ENCODE measurements around the gene CYSLTR1.
"Not testable (repeated sequence)": the region's sequence is repeated elsewhere in the genome, so short reads cannot be mapped to it uniquely, and the experiment has no call there.

The CYSLTR1 gene, protein sequence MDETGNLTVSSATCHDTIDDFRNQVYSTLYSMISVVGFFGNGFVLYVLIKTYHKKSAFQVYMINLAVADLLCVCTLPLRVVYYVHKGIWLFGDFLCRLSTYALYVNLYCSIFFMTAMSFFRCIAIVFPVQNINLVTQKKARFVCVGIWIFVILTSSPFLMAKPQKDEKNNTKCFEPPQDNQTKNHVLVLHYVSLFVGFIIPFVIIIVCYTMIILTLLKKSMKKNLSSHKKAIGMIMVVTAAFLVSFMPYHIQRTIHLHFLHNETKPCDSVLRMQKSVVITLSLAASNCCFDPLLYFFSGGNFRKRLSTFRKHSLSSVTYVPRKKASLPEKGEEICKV

DNA sequence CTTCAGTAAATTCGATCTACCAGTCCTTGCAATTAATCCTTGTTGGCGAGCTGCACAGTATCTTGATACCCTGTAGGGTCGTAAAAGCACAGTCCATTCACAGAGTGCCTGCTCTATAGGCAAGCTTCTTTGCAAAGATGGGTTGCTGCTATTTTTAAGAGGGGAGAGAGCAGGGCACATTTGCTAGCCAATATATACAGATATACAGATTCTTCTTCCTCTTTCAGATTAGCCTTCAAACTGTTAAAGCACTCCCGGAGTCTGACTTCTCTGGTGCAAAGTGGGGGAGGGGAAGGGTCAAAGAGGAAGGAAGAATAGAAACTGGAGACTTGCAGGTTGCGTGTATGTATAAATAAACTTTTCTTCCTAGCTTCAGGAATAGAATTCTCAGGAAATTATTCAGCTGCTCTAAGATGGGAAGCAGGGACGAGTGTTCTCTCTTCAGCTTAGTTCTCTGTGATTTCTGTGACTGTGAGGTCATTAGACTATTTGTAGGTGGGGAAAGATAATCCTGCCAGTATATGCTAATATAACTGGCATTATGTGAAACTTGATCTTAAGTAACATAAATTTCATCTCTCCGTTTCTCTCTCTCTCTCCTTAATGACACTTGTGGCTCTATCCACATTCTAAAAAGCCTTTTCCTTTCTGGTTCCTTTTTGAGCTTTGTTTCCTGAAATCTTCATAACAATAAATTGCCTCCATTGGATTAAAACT lies at the start of gene CYSLTR1:
Gene CYSLTR1, minus strand, starts transcription at position 242 of the 717 bp plus-strand sequence. CDS start 53,865 bp downstream, outside the sequence.
- no peak for DNase-seq

- no peak for DNase-seq
These were observed 49.8 kb upstream of the CYSLTR1 start for GRCh38 chrX:78377186-78377585.

DNA sequence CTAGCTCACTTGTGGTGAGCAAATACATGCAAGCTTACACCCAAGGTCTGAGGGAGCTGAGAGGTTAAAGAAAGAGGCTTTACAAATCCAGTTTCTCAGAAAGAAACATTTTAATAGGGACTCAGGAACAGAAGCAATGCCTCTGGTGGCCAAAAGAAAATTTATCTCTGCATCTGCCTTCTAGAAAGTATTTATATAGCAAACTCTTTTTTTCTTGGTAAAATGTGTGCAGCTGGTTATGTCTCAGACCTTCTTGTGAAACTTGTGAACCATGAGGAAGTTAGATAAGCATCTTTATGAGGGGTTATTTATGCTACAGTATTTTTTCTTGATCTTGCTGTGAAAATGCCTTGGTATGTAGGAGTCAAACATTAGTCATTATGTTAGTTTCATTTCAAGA lies 48.5 kb upstream of the CYSLTR1 start:
- no peak for DNase-seq

DNA sequence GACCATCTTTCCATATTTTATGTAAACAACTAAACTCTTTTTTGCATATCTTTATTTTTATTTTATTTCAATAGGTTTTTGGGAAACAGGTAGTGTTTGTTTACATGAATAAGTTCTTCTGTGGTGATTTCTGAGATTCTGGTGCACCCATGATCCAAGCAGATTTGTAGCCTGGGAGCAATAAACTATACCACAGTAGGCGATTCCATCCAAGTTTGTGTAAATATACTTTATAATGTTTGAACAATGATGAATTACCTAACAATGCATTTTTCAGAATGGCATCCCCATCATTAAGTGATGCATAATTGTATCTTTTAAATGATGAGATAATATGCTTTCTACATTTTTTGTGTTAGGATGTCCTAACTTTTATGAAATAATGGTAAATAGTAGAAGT lies 39.2 kb upstream of the CYSLTR1 start:
- DNase-seq, result no peak

- no peak for DNase-seq
These were observed 30.1 kb upstream of the CYSLTR1 start for GRCh38 chrX:78357342-78358055.

- DNase-seq, result no peak
These were observed 6.1 kb upstream of the CYSLTR1 start for GRCh38 chrX:78333521-78333920.

GRCh38 chrX:78331708-78332107 lies 4.3 kb upstream of the CYSLTR1 start:
- DNase-seq, result no peak

GRCh38 chrX:78330540-78330939 lies 3.1 kb upstream of the CYSLTR1 start:
- no peak for DNase-seq

- DNase-seq, result no peak
These were observed 2.7 kb upstream of the CYSLTR1 start for GRCh38 chrX:78330068-78330467.

- no peak for DNase-seq
These were observed 2.1 kb upstream of the CYSLTR1 start for GRCh38 chrX:78329486-78329885.

- no peak for DNase-seq
These were observed 1.0 kb downstream of the CYSLTR1 start for GRCh38 chrX:78326401-78326800.

- no peak for DNase-seq
These were observed 4.5 kb downstream of the CYSLTR1 start for GRCh38 chrX:78322863-78323262.

DNA sequence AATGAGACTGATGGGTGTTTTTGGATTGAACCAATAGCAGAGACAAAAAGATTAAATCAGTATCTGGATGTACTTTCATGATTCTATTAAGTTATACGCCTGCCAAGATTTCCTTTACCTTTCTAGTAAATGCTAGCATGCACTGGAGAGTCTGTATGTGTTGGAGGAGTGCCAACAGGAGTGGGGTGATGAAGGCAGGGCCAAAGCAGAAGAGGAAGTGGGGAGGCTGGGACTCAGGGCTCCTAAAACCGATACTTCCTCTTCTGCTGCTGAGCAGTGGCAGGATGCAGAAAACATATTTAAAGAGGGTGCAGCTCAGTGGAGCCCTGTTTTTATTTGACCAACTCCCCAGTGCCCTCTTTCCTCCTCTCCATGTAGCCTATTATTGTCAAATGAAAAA lies 5.6 kb downstream of the CYSLTR1 start:
- peak; percentile 6 for DNase-seq

- no peak for DNase-seq
These were observed 11.1 kb downstream of the CYSLTR1 start for GRCh38 chrX:78316265-78316664.

- no peak for DNase-seq
These were observed 11.7 kb downstream of the CYSLTR1 start for GRCh38 chrX:78315745-78316144.

DNA sequence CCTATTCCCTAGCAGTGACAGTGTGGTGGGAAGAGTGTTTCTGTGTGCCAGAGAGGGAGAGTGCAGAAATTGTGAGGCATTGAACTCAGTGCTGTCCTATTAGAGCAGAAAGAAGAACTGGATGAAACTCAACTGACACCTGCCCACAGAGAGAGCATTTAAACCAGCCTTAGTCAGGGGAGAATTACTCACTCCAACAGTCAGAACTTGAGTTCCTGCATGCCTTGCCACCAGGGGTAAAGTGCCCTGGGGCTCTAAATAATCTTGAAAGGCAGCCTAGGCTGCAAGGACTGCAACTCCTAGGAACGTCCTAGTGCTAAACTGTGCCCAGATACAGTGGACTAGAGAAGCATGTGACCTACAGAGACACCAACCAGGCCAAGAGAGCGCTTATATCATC lies 12.8 kb downstream of the CYSLTR1 start:
- no peak for DNase-seq

DNA sequence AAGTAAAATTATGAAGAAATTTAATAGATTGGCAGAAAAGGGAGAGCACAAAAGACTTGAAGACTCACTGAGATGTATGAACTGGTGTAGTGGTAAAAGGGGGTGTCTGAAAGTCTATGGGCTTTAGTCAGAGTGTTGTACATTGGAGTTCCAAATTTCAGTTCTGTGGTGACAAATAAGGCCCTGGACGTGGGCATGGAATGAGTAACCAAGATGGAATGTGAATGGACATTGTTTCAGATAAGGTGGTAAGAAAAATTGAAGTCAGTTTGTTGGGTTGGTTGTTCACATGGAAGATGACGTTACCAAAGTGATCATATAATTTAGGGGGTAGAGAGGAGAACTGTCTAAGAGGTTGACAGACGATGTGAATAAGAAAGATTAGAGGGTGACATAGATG lies 13.9 kb downstream of the CYSLTR1 start:
- no peak for DNase-seq

DNA sequence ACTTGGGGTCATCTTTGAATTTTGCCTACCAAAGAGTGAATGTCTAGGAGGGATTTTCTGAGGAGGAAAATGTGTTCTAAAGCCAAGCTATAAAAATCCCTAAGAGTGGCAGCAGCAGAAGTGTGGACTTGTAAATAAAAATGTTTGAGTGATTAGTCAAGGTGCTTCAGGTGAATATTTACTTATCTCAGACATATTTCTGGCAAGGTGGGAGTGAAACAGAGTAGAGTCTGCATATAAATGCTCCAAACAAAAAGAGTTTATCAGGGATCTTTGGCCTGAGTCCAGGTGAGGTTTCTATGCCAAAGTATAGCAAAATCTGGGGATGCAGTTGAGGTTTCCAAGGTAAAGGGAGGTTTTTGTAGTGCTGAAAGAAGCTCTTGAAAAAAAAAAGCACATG lies 19.7 kb downstream of the CYSLTR1 start:
- no peak for DNase-seq

GRCh38 chrX:78303086-78303485 lies 24.3 kb downstream of the CYSLTR1 start:
- no peak for DNase-seq

DNA sequence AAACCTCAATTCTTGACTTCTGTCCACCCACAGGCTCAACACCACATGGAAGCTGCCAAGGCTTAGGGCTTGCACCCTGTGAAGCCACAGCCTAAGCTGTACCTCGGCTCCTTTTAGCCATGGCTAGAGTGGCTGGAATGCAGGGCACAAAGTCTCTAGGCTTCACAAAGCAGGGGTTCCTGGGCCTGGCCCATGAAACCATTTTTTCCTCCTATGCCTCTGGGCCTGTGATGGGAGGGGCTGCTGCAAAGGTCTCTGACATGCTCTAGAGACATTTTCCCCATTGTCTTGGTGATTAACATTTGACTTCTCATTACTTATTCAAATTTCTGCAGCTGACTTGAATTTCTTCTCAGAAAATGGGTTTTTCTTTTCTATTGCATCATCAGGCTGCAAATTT lies 26.5 kb downstream of the CYSLTR1 start:
- DNase-seq, result not testable (repeated sequence)

DNA sequence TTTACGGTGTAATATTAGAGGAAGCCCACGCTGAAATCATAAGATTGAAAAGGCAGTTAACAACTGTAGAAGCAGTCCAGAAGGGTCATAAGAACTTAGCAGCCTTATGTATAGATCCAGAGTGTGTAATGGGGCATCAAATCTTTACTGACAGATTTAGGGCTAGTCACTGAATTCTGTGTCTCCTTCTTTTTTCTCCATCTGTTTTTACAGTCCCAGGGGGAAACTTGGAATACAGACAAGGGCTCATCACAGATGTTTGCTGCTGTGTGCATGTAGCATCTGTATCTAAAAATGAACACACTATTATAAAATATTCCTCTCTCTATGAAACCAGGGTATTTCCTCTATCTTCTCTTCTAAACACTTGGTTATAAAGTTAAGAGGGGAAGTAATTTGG lies 43.9 kb downstream of the CYSLTR1 start:
- DNase-seq, result no peak

DNA sequence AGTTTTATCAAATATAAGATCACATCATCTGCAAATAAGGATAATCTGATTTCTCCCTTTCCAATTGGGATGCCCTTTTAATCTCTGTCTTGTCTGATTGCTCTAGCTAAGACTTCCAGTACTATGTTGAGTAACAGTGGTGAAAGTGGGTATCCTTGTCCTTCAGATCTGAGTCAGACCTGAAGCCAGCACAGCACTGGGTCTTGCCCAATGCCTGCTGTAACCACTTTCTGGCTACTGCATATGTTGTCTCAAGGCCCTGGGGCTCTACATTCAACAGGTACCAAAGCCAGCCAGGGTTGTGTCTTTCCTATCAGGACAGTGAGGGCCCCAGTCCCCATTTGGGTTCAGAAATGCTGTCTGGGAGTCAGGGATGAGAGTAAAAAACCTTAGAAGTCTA lies 90.3 kb downstream of the CYSLTR1 start:
- DNase-seq, result no peak

GRCh38 chrX:78226047-78226446 lies 101.4 kb downstream of the CYSLTR1 start:
- not testable (repeated sequence) for DNase-seq
